Measurements from ENCODE around the gene CLIP2. TPM values are rescaled to one million over a fixed set of nuclear protein-coding genes. Genes with fewer than 3 reads are reported as not detected.

The CLIP2 gene
- polyA plus RNA-seq, 1 experiment = 5.6 TPM

GRCh38 chr7:74291535-74291934 is 2.3 kb downstream of the CLIP2 start:
- CTCF ChIA-PET = interaction anchor here (0.9 to 1.5 kb wide), 2 partner anchors 85 to 109 kb away, joined by 3 to 4 read pairs; no protein-coding TSS in a partner anchor
- no peaks in the 10 kb centered on the region for H3K36me3 ChIP-seq (ENCODE audit: control insufficient read depth, insufficient read depth, low read length)

GRCh38 chr7:74292757-74293576 is 3.8 kb downstream of the CLIP2 start:
- no peaks in the 10 kb centered on the region for H3K27me3 ChIP-seq (ENCODE audit: control insufficient read depth, insufficient read depth, low read length)
- no peak for DNase-seq (ENCODE audit: low read depth)
- no peak for TF ChIP-seq CTCF (IDR thresholded peaks at IDR 0.05; ENCODE audit: insufficient read depth, low read depth, low read length)

More at GRCh38 chr7:74291535-74291934, 2.3 kb downstream of the CLIP2 start:
- DNase-seq (ENCODE audit: low read depth) = no peak
- POLR2A ChIA-PET = no interaction called here
- H3K27me3 ChIP-seq (ENCODE audit: control insufficient read depth, insufficient read depth, low read length) = no peaks in the 10 kb centered on the region
- no peak overlapping the region for H3K4me3 ChIP-seq (ENCODE audit: low read depth, low read length)
- no peak for TF ChIP-seq CTCF (IDR thresholded peaks at IDR 0.05; ENCODE audit: insufficient read depth, low read depth, low read length)

GRCh38 chr7:74293577-74293908 is 4.3 kb downstream of the CLIP2 start:
- ChIA-PET POLR2A (no interaction called here), CTCF (no interaction called here)
- no peak for DNase-seq (ENCODE audit: low read depth)
- no peaks in the 10 kb centered on the region for H3K27me3 ChIP-seq (ENCODE audit: control insufficient read depth, insufficient read depth, low read length)
- no peak overlapping the region for H3K4me3 ChIP-seq (ENCODE audit: low read depth, low read length)
- TF ChIP-seq CTCF (IDR thresholded peaks at IDR 0.05; ENCODE audit: insufficient read depth, low read depth, low read length) = no peak
- H3K36me3 ChIP-seq (ENCODE audit: control insufficient read depth, insufficient read depth, low read length) = no peaks in the 10 kb centered on the region; the same call in 1 of the 2 replicates

More at GRCh38 chr7:74292757-74293576, 3.8 kb downstream of the CLIP2 start:
- CTCF ChIA-PET = interaction anchor here (0.6 to 0.9 kb wide), 2 partner anchors 108 to 119 kb away, joined by 3 read pairs; no protein-coding TSS in a partner anchor
- no peaks in the 10 kb centered on the region; the same call in 1 of the 2 replicates for H3K36me3 ChIP-seq (ENCODE audit: control insufficient read depth, insufficient read depth, low read length)
- H3K4me3 ChIP-seq (ENCODE audit: low read depth, low read length) = no peak overlapping the region
- POLR2A ChIA-PET = no interaction called here

- ChIA-PET CTCF (interaction anchor here (2.1 kb wide), 1 partner anchor 107 kb away, joined by 7 read pairs; no protein-coding TSS in a partner anchor), POLR2A (no interaction called here)
- Histone ChIP-seq H3K36me3 (ENCODE audit: control insufficient read depth, insufficient read depth, low read length) (no peaks in the 10 kb centered on the region; the same call in 1 of the 2 replicates), H3K4me3 (ENCODE audit: low read depth, low read length) (no peak overlapping the region), H3K27me3 (ENCODE audit: control insufficient read depth, insufficient read depth, low read length) (no peaks in the 10 kb centered on the region)
- DNase-seq (ENCODE audit: low read depth) = peak; percentile 62
- TF ChIP-seq CTCF (IDR thresholded peaks at IDR 0.05; ENCODE audit: insufficient read depth, low read depth, low read length) = no peak
Measured at GRCh38 chr7:74294191-74294998, 5.2 kb downstream of the CLIP2 start.
